Mesendoderm (in vitro differentiated cells): ENCODE measurements around the gene ZNF226.
A peak's percentile ranks its signal among the peaks of the same experiment; 100 is the strongest.
"Not testable (repeated sequence)": the region's sequence is repeated elsewhere in the genome, so short reads cannot be mapped to it uniquely, and the experiment has no call there.

ENCODE experiments used
- DNase-seq: peaks from one replicate; pipeline ENCODE4 v3.0.0; 2013
- H2AK5ac ChIP-seq: 2 replicates; pipeline ENCODE4 v1.6.1; 2013; ENCODE audit warnings: low read length, inconsistent platforms
- H2BK120ac ChIP-seq: 2 replicates; pipeline ENCODE4 v1.6.1; 2013; ENCODE audit warnings: low read depth, mild to moderate bottlenecking, low read length, moderate library complexity, mixed read lengths
- H2BK15ac ChIP-seq: replicated peaks from 2 replicates; pipeline ENCODE4 v1.6.1; 2013; ENCODE audit warnings: low read depth, mild to moderate bottlenecking, moderate library complexity
- H2BK5ac ChIP-seq: 2 replicates; pipeline ENCODE4 v1.6.1; 2013; ENCODE audit warnings: low read length, inconsistent platforms
- H3K18ac ChIP-seq: 2 replicates; pipeline ENCODE4 v1.6.1; 2013; ENCODE audit warnings: mild to moderate bottlenecking, low read length, mixed read lengths
- H3K23ac ChIP-seq: one replicate; pipeline ENCODE4 v1.6.1; 2013; ENCODE audit warnings: low read length
- H3K27ac ChIP-seq: 2 replicates; pipeline ENCODE4 v1.5.1; 2013; ENCODE audit warnings: low read depth, mild to moderate bottlenecking, inconsistent platforms, low read length, moderate library complexity
- H3K27me3 ChIP-seq: 2 replicates; pipeline ENCODE4 v1.6.1; 2013; ENCODE audit warnings: low read length, control low read depth, mild to moderate bottlenecking, inconsistent platforms; ENCODE audit not compliant: insufficient read depth, poor library complexity
- H3K36me3 ChIP-seq: 2 replicates; pipeline ENCODE4 v1.6.1; 2013; ENCODE audit warnings: low read length, inconsistent platforms; ENCODE audit not compliant: control insufficient read depth, insufficient read depth
- H3K4ac ChIP-seq: one replicate; pipeline ENCODE4 v1.6.1; 2013; ENCODE audit warnings: low read depth, mild to moderate bottlenecking, low read length, moderate library complexity
- H3K4me1 ChIP-seq: 2 replicates; pipeline ENCODE4 v1.6.1; 2013; ENCODE audit warnings: low read depth, low read length, inconsistent platforms; ENCODE audit not compliant: control insufficient read depth
- H3K4me2 ChIP-seq: 2 replicates; pipeline ENCODE4 v1.6.1; 2013; ENCODE audit warnings: low read length
- H3K4me3 ChIP-seq: 2 replicates; pipeline ENCODE4 v1.5.1; 2013; ENCODE audit warnings: mild to moderate bottlenecking, low read length
- H3K56ac ChIP-seq: one replicate; pipeline ENCODE4 v1.6.1; 2013; ENCODE audit warnings: low read length
- H3K79me1 ChIP-seq: 2 replicates; pipeline ENCODE4 v1.6.1; 2013; ENCODE audit warnings: low read length, inconsistent platforms
- H3K79me2 ChIP-seq: 2 replicates; pipeline ENCODE4 v1.6.1; 2013; ENCODE audit warnings: mild to moderate bottlenecking, low read length; ENCODE audit not compliant: control insufficient read depth, insufficient read depth
- H3K9ac ChIP-seq: 2 replicates; pipeline ENCODE4 v1.6.1; 2013; ENCODE audit warnings: low read length, inconsistent platforms
- H4K5ac ChIP-seq: one replicate; pipeline ENCODE4 v1.6.1; 2013; ENCODE audit warnings: low read length
- H4K8ac ChIP-seq: one replicate; pipeline ENCODE4 v1.6.1; 2013; ENCODE audit warnings: low read depth, mild to moderate bottlenecking, control low read depth, low read length, moderate library complexity
- WGBS: extraction: QIAGEN DNeasy Blood & Tissue Kit; methylation state at CpG from one replicate; pipeline ENCODE4 v1.1.7; 2013; ENCODE audit warnings: low lambda C conversion rate, missing lambda C conversion rate; ENCODE audit not compliant: insufficient coverage; ENCODE audit errors: extremely low coverage; 5-methylcytosine and 5-hydroxymethylcytosine counted together

Gene ZNF226

GRCh38 chr19:44149776-44150175 is 15.1 kb upstream of the ZNF226 start:
- Histone ChIP-seq H3K27ac (no peak overlapping the region), H3K27me3 (no peaks in the 10 kb centered on the region), H3K56ac (no peak overlapping the region), H2BK15ac (no peak overlapping the region), H4K8ac (no peak overlapping the region), H3K4ac (no peak overlapping the region), H3K4me3 (no peak overlapping the region), H3K79me2 (no peaks in the 10 kb centered on the region), H3K4me2 (no peak overlapping the region), H2BK120ac (no peak overlapping the region), H3K23ac (no peak overlapping the region), H4K5ac (no peak overlapping the region), H2AK5ac (no peak overlapping the region), H3K4me1 (no peaks in the 10 kb centered on the region), H3K9ac (no peak overlapping the region), H3K18ac (no peak overlapping the region), H2BK5ac (no peak overlapping the region), H3K79me1 (no peaks in the 10 kb centered on the region), H3K36me3 (no peaks in the 10 kb centered on the region)
- DNase-seq, result no peak
- WGBS, result no CpG with 5 or more reads among the region's 4 CpGs

DNA sequence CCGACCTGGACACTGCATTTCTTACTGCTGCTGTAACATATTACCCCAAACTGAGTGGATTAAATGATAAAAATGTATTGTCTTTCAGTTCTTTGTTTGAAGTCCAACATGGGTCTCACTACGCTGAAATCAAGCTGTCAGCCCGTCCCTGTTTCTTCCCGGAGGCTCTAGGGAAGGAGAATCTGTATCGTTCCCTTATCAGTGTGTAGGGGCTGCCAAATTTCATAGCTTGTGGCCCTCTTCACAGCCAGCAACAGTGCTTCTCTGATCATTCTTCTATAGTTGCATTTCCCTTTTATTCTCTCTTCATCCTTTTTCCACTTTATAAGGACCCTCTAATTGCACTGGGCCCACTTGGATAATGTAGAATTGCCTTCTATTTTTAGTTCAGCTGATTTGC is 13.4 kb upstream of the ZNF226 start:
- Histone ChIP-seq H3K23ac (no peak overlapping the region), H4K5ac (no peak overlapping the region), H3K79me2 (no peaks in the 10 kb centered on the region), H3K27ac (no peak overlapping the region), H2BK120ac (no peak overlapping the region), H3K4me2 (no peak overlapping the region), H3K9ac (no peak overlapping the region), H3K4me3 (no peak overlapping the region), H3K4ac (no peak overlapping the region), H3K4me1 (no peaks in the 10 kb centered on the region), H3K79me1 (no peaks in the 10 kb centered on the region), H4K8ac (no peak overlapping the region), H3K36me3 (peaks cover 2% of the 10 kb centered on the region), H3K27me3 (no peaks in the 10 kb centered on the region), H2AK5ac (no peak overlapping the region), H2BK5ac (no peak overlapping the region), H3K56ac (no peak overlapping the region), H2BK15ac (no peak overlapping the region), H3K18ac (no peak overlapping the region)
- WGBS, result no CpG with 5 or more reads among the region's 5 CpGs
- DNase-seq, result no peak

- Histone ChIP-seq H3K18ac (no peak overlapping the region), H4K5ac (no peak overlapping the region), H4K8ac (no peak overlapping the region), H3K4me2 (no peak overlapping the region), H3K23ac (no peak overlapping the region), H3K4me3 (peak overlapping the region; percentile 8), H3K9ac (no peak overlapping the region), H2AK5ac (no peak overlapping the region), H3K4me1 (no peaks in the 10 kb centered on the region), H3K56ac (no peak overlapping the region), H3K27ac (no peak overlapping the region), H2BK15ac (no peak overlapping the region), H3K27me3 (no peaks in the 10 kb centered on the region), H3K4ac (no peak overlapping the region), H2BK120ac (no peak overlapping the region), H3K36me3 (peaks cover 10% of the 10 kb centered on the region), H3K79me2 (no peaks in the 10 kb centered on the region), H2BK5ac (no peak overlapping the region), H3K79me1 (no peaks in the 10 kb centered on the region)
- DNase-seq, result no peak
- WGBS, result no CpG with 5 or more reads among the region's 2 CpGs
Observed at GRCh38 chr19:44156475-44156874, 8.4 kb upstream of the ZNF226 start.

DNA sequence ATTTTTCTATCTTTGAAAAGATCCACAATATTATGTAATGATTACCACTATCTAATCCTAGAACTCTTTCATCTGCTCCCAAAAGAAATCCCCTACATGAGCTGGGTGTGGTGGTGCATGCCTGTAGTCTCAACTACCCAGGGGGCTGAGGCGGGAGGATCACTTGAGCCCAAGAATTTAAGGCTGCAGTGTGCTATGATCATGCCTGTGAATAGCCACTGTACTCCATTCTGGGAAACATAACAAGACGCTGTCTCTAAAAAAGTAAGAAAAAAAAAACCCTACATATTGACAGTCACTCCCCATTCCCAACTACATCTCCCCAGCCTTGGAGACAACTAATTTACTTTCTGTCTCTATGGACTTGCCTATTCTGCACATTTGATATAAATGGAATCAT is 1.1 kb upstream of the ZNF226 start:
- H3K4me3 ChIP-seq, result no peak overlapping the region
- no peak overlapping the region for H3K18ac ChIP-seq
- H2BK15ac ChIP-seq, result no peak overlapping the region
- no CpG with 5 or more reads among the region's 2 CpGs for WGBS
- no peak overlapping the region for H4K8ac ChIP-seq
- H3K79me2 ChIP-seq, result peaks cover 3% of the 10 kb centered on the region
- no peak for DNase-seq
- H3K56ac ChIP-seq, result no peak overlapping the region
- no peaks in the 10 kb centered on the region for H3K4me1 ChIP-seq
- no peak overlapping the region for H3K9ac ChIP-seq
- no peak overlapping the region for H3K4ac ChIP-seq
- H4K5ac ChIP-seq, result no peak overlapping the region
- peaks cover 2% of the 10 kb centered on the region for H3K79me1 ChIP-seq
- H3K27me3 ChIP-seq, result no peaks in the 10 kb centered on the region
- no peak overlapping the region for H2AK5ac ChIP-seq
- H2BK5ac ChIP-seq, result no peak overlapping the region
- H3K36me3 ChIP-seq, result peaks cover 2% of the 10 kb centered on the region
- H3K23ac ChIP-seq, result no peak overlapping the region
- no peak overlapping the region for H2BK120ac ChIP-seq
- no peak overlapping the region for H3K27ac ChIP-seq
- no peak overlapping the region for H3K4me2 ChIP-seq

GRCh38 chr19:44164327-44164672 is 600 bp upstream of the ZNF226 start:
- Histone ChIP-seq H3K27ac (no peak overlapping the region), H3K4ac (no peak overlapping the region)
- no CpG with 5 or more reads among the region's 3 CpGs for WGBS

DNA sequence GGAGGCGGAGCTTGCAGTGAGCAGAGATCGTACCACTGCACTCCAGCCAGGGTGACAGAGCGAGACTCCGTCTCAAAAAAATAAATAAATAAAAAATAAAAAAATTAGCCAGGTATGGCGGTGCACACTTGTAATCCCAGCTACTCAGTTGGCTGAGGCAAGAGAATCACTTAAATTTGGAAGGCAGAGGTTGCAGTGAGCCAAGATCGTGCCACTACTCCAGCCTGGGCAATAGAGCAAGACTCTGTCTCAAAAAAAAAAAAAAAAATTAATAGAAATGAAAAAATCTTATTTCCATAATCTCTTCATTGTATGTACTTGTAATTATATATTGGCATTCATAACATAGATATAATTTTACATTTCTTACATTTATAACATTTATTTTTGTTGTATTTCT is 5.8 kb downstream of the ZNF226 start:
- not testable (repeated sequence) for DNase-seq, H2BK15ac ChIP-seq, H3K4me2 ChIP-seq, H3K79me2 ChIP-seq, H2AK5ac ChIP-seq, H3K27ac ChIP-seq, H3K23ac ChIP-seq, H3K27me3 ChIP-seq, H3K56ac ChIP-seq, H2BK120ac ChIP-seq, H3K4ac ChIP-seq, H2BK5ac ChIP-seq, H3K18ac ChIP-seq, H3K79me1 ChIP-seq, H3K4me3 ChIP-seq, H3K9ac ChIP-seq, H4K5ac ChIP-seq, H3K4me1 ChIP-seq, H4K8ac ChIP-seq
- WGBS, result no CpG with 5 or more reads among the region's 6 CpGs
- peaks cover 17% of the 10 kb centered on the region for H3K36me3 ChIP-seq

More at GRCh38 chr19:44164327-44164672, 600 bp upstream of the ZNF226 start:
- no peak overlapping the region for H3K23ac ChIP-seq
- H3K36me3 ChIP-seq, result peaks cover 2% of the 10 kb centered on the region
- H4K5ac ChIP-seq, result no peak overlapping the region
- DNase-seq, result no peak
- H3K18ac ChIP-seq, result no peak overlapping the region
- H3K79me1 ChIP-seq, result peaks cover 2% of the 10 kb centered on the region
- peak overlapping the region; percentile 37 for H3K4me3 ChIP-seq
- H3K4me2 ChIP-seq, result peak overlapping the region; percentile 12
- no peak overlapping the region for H3K56ac ChIP-seq
- H3K4me1 ChIP-seq, result no peaks in the 10 kb centered on the region
- H2BK120ac ChIP-seq, result no peak overlapping the region
- H2AK5ac ChIP-seq, result no peak overlapping the region
- H3K79me2 ChIP-seq, result peaks cover 3% of the 10 kb centered on the region
- no peaks in the 10 kb centered on the region for H3K27me3 ChIP-seq
- no peak overlapping the region for H2BK15ac ChIP-seq
- H4K8ac ChIP-seq, result no peak overlapping the region
- peak overlapping the region; percentile 44 for H3K9ac ChIP-seq
- H2BK5ac ChIP-seq, result no peak overlapping the region
